Measurements from ENCODE around the gene SPESP1.

SPESP1 gene

GRCh38 chr15:68981941-68982340, 51.6 kb downstream of the SPESP1 start:
- Histone ChIP-seq H3K4me3 (ENCODE audit: extremely low read depth, insufficient read depth, low read length, poor library complexity, severe bottlenecking) (no peak overlapping the region), H3K36me3 (ENCODE audit: control insufficient read depth, insufficient read depth, low read length) (no peaks in the 10 kb centered on the region), H3K27ac (ENCODE audit: low read depth, low read length, severe bottlenecking) (no peak overlapping the region), H3K9me3 (ENCODE audit: control insufficient read depth, low read length) (no peaks in the 10 kb centered on the region), H3K4me1 (ENCODE audit: control insufficient read depth, insufficient read depth, low read length, poor library complexity, severe bottlenecking) (no peaks in the 10 kb centered on the region)
- WGBS, 2 experiments (ENCODE audit: insufficient coverage in 2 of 2), result 94% methylated on average over 2 of the region's 4 CpGs; no CpG with 5 or more reads in 1 of the 2 experiments

DNA sequence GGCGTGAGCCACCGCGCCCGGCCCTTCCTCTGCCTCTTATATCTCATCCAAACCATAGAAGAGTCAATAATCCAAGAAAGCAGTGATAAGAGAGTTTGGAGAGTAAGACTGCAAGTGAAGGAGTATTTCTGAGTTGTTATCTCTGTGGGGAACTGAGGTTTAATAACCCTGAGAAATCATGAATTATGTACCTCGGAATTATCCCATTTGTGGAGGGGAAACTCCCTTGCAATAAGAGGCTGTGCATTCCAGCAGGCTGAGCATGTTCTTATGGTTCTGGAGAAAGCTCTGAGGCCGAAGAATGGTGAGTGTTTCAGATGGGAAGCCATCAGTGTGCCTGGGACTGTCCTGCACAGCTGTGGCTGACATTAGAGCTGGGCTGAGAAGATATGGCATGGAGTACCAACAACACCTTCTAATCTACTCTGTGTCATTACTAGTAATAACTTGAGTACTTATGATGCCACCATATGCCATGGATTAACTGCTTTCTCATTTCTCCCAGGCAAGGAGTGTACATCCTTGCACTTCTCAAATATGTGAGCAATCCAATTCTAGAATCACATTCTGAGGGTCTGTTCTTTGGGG, 52.7 kb downstream of the SPESP1 start:
- Histone ChIP-seq H3K9me3 (ENCODE audit: control insufficient read depth, low read length) (no peaks in the 10 kb centered on the region), H3K36me3 (ENCODE audit: control insufficient read depth, insufficient read depth, low read length) (no peaks in the 10 kb centered on the region), H3K4me3 (ENCODE audit: extremely low read depth, insufficient read depth, low read length, poor library complexity, severe bottlenecking) (no peak overlapping the region), H3K27ac (ENCODE audit: low read depth, low read length, severe bottlenecking) (no peak overlapping the region), H3K4me1 (ENCODE audit: control insufficient read depth, insufficient read depth, low read length, poor library complexity, severe bottlenecking) (no peaks in the 10 kb centered on the region)
- WGBS, 2 experiments (ENCODE audit: insufficient coverage in 2 of 2), result 84 to 91% methylated on average over 1 to 2 of the region's 6 CpGs

- Histone ChIP-seq H3K36me3 (ENCODE audit: control insufficient read depth, insufficient read depth, low read length) (no peaks in the 10 kb centered on the region), H3K27ac (ENCODE audit: low read depth, low read length, severe bottlenecking) (no peak overlapping the region), H3K9me3 (ENCODE audit: control insufficient read depth, low read length) (no peaks in the 10 kb centered on the region), H3K4me1 (ENCODE audit: control insufficient read depth, insufficient read depth, low read length, poor library complexity, severe bottlenecking) (no peaks in the 10 kb centered on the region), H3K4me3 (ENCODE audit: extremely low read depth, insufficient read depth, low read length, poor library complexity, severe bottlenecking) (no peak overlapping the region)
- WGBS, 2 experiments (ENCODE audit: insufficient coverage in 2 of 2), result 76 to 95% methylated on average over 2 to 3 of the region's 4 CpGs
These were observed 53.7 kb downstream of the SPESP1 start for GRCh38 chr15:68983961-68984481.

- no peaks in the 10 kb centered on the region for H3K4me1 ChIP-seq (ENCODE audit: control insufficient read depth, insufficient read depth, low read length, poor library complexity, severe bottlenecking)
- no peaks in the 10 kb centered on the region for H3K36me3 ChIP-seq (ENCODE audit: control insufficient read depth, insufficient read depth, low read length)
- no peak overlapping the region for H3K27ac ChIP-seq (ENCODE audit: low read depth, low read length, severe bottlenecking)
- no peak overlapping the region for H3K4me3 ChIP-seq (ENCODE audit: extremely low read depth, insufficient read depth, low read length, poor library complexity, severe bottlenecking)
- WGBS, 2 experiments (ENCODE audit: insufficient coverage in 2 of 2), result no CpG with 5 or more reads among the region's 3 CpGs
- H3K9me3 ChIP-seq (ENCODE audit: control insufficient read depth, low read length), result no peaks in the 10 kb centered on the region
These were observed 54.3 kb downstream of the SPESP1 start for GRCh38 chr15:68984586-68984985.

- H3K27ac ChIP-seq (ENCODE audit: low read depth, low read length, severe bottlenecking), result no peak overlapping the region
- WGBS, 2 experiments (ENCODE audit: insufficient coverage in 2 of 2), result 94 to 100% methylated on average over 2 of the region's 5 CpGs
- H3K36me3 ChIP-seq (ENCODE audit: control insufficient read depth, insufficient read depth, low read length), result no peaks in the 10 kb centered on the region
- H3K4me3 ChIP-seq (ENCODE audit: extremely low read depth, insufficient read depth, low read length, poor library complexity, severe bottlenecking), result no peak overlapping the region
- peaks cover 3% of the 10 kb centered on the region for H3K4me1 ChIP-seq (ENCODE audit: control insufficient read depth, insufficient read depth, low read length, poor library complexity, severe bottlenecking)
- no peaks in the 10 kb centered on the region for H3K9me3 ChIP-seq (ENCODE audit: control insufficient read depth, low read length)
These were observed 55.1 kb downstream of the SPESP1 start for GRCh38 chr15:68985361-68985891.

DNA sequence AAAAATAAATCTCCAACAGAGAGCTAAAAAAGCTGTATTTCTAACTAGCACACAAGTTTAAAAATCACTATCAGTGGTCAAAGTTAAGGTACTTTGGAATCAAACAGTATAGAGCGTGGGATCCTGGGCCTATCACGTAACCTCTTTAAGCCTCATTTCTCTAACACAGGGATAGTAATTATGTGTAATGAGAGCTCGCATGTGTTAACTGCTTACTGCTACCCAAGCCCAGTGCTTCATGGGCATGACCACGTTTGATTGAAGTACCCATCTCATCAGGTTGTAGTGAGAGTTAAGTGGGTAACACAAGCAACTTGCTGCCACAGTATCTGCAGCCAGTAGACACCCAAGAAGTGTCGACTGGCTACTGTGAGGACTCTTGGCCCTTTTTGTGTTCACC, 56.0 kb downstream of the SPESP1 start:
- Histone ChIP-seq H3K9me3 (ENCODE audit: control insufficient read depth, low read length) (no peaks in the 10 kb centered on the region), H3K36me3 (ENCODE audit: control insufficient read depth, insufficient read depth, low read length) (no peaks in the 10 kb centered on the region), H3K4me1 (ENCODE audit: control insufficient read depth, insufficient read depth, low read length, poor library complexity, severe bottlenecking) (peaks cover 8% of the 10 kb centered on the region), H3K4me3 (ENCODE audit: extremely low read depth, insufficient read depth, low read length, poor library complexity, severe bottlenecking) (no peak overlapping the region), H3K27ac (ENCODE audit: low read depth, low read length, severe bottlenecking) (no peak overlapping the region)
- WGBS, 2 experiments (ENCODE audit: insufficient coverage in 2 of 2), result 79 to 93% methylated on average over 2 to 3 of the region's 5 CpGs

GRCh38 chr15:68987120-68987519, 56.8 kb downstream of the SPESP1 start:
- 87 to 90% methylated on average over 2 to 5 of the region's 6 CpGs for WGBS, 2 experiments (ENCODE audit: insufficient coverage in 2 of 2)
- Histone ChIP-seq H3K4me1 (ENCODE audit: control insufficient read depth, insufficient read depth, low read length, poor library complexity, severe bottlenecking) (peaks cover 11% of the 10 kb centered on the region), H3K36me3 (ENCODE audit: control insufficient read depth, insufficient read depth, low read length) (no peaks in the 10 kb centered on the region)

DNA sequence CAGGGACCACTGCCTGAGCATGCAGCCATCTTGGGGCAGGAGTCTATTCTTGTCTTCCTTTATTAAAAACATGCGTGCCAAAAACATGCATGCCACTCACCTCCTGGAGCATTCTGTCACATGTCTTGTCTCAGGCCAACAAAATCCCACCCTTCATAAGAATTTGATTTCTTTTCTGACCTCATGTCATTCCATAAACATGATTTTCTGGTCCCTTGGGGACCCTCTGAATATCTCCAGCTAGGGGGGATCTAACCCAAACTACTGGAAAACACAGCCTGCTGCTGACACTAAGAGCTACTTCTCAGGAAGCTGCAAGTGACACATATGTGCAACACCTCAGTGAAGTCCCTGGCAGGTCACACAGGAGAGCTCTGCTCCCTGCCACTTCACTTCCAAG, 57.4 kb downstream of the SPESP1 start:
- no peak overlapping the region for H3K4me3 ChIP-seq (ENCODE audit: extremely low read depth, insufficient read depth, low read length, poor library complexity, severe bottlenecking)
- WGBS, 2 experiments (ENCODE audit: insufficient coverage in 2 of 2), result 43 to 44% methylated on average over 1 of the region's 1 CpG
- H3K27ac ChIP-seq (ENCODE audit: low read depth, low read length, severe bottlenecking), result no peak overlapping the region
- H3K9me3 ChIP-seq (ENCODE audit: control insufficient read depth, low read length), result no peaks in the 10 kb centered on the region
- peaks cover 16% of the 10 kb centered on the region for H3K4me1 ChIP-seq (ENCODE audit: control insufficient read depth, insufficient read depth, low read length, poor library complexity, severe bottlenecking)
- H3K36me3 ChIP-seq (ENCODE audit: control insufficient read depth, insufficient read depth, low read length), result no peaks in the 10 kb centered on the region

More at GRCh38 chr15:68987120-68987519, 56.8 kb downstream of the SPESP1 start:
- Histone ChIP-seq H3K9me3 (ENCODE audit: control insufficient read depth, low read length) (no peaks in the 10 kb centered on the region), H3K4me3 (ENCODE audit: extremely low read depth, insufficient read depth, low read length, poor library complexity, severe bottlenecking) (no peak overlapping the region), H3K27ac (ENCODE audit: low read depth, low read length, severe bottlenecking) (no peak overlapping the region)

DNA sequence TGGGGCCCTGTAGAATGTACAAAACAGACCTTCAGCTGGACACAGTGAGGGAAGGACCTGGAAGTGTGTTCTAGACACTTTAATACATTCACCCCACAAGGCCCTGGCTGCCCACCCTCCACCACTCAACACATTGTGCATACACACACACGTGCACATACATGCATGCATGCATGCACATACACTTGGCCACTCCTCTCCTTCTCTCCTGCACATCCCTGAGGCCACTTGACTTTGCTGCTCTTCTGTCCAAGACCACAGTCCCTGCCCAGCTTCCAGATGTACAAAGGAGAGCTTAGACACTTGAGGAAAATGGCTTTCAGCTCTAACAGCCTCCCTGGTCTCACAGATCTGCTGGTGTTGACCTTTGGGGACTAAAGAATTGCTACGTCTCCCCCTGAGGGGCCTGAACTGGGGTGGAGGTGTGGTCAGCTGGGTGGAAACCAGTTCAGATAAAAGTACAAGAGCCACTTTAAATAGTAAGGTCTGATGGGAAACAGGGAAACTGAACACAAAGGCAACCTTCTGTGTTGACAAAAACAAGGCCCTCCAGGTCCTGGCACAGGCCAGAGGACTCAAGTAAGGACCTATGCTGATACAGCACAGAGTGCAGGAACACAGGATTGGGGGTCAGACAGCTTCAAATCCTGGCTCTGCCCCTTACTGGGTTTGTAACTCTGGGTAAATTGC, 59.4 kb downstream of the SPESP1 start:
- no peaks in the 10 kb centered on the region for H3K36me3 ChIP-seq (ENCODE audit: control insufficient read depth, insufficient read depth, low read length)
- no peak overlapping the region for H3K4me3 ChIP-seq (ENCODE audit: extremely low read depth, insufficient read depth, low read length, poor library complexity, severe bottlenecking)
- peaks cover 22% of the 10 kb centered on the region for H3K4me1 ChIP-seq (ENCODE audit: control insufficient read depth, insufficient read depth, low read length, poor library complexity, severe bottlenecking)
- no peaks in the 10 kb centered on the region for H3K9me3 ChIP-seq (ENCODE audit: control insufficient read depth, low read length)
- WGBS, 2 experiments (ENCODE audit: insufficient coverage in 2 of 2), result 69 to 100% methylated on average over 1 to 2 of the region's 2 CpGs
- no peak overlapping the region for H3K27ac ChIP-seq (ENCODE audit: low read depth, low read length, severe bottlenecking)

GRCh38 chr15:68990231-68990991, 60.1 kb downstream of the SPESP1 start:
- H3K4me3 ChIP-seq (ENCODE audit: extremely low read depth, insufficient read depth, low read length, poor library complexity, severe bottlenecking), result no peak overlapping the region
- H3K27ac ChIP-seq (ENCODE audit: low read depth, low read length, severe bottlenecking), result peak overlapping the region; percentile 79
- 71 to 79% methylated on average over 4 to 6 of the region's 7 CpGs for WGBS, 2 experiments (ENCODE audit: insufficient coverage in 2 of 2)
- H3K4me1 ChIP-seq (ENCODE audit: control insufficient read depth, insufficient read depth, low read length, poor library complexity, severe bottlenecking), result peaks cover 22% of the 10 kb centered on the region
- no peaks in the 10 kb centered on the region for H3K9me3 ChIP-seq (ENCODE audit: control insufficient read depth, low read length)
- H3K36me3 ChIP-seq (ENCODE audit: control insufficient read depth, insufficient read depth, low read length), result no peaks in the 10 kb centered on the region

Data from mesodermal cell (in vitro differentiated cells).